ENCODE measurements around the gene AIFM2.
"Not testable (repeated sequence)": the region's sequence is repeated elsewhere in the genome, so short reads cannot be mapped to it uniquely, and the experiment has no call there.

Gene AIFM2

DNA sequence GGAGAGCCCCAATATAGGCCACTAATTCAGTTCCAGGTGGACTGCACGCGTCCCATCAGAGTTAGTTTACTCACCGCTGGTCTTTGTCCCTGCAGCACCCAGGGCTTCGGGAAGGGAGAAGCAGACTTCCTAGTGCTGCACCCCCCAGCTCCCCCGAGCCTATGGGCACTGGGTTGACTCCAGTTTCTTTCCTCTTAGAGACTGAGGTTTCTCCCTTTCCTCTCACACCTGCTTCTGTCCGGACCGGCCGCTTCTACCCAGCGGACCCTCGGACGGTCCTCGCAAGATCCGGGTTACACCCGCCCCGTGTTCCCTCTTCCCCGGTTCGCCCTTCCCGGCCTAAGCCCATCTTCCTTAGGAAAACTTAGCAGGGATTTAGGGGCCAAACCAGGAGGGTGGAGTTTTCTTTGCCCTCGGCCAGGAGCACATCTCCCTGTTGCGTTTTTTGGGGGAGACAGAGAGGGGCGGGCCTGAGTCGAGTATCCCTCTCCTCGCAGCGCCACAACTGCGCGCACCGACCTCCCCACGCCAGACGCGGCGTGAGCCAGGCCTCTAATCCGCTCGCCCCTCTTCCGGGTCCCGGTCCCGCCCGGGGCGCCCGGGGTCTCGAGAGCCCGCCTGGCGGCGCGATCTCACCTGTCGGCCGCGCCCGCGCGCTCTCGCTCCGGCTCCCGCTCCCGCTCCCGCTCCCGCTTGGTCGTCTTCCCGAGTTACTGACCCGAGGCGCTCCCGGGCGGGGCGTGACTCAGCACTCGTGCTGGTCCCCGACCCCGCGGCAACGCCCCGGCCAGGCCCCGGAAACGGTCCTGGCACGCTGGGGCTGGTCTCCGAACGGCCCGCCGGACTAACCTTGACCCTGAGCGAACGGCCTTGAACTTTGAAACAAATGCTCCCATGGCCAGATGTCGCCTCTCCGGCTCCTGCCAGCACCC is at the start of gene AIFM2:
TSS of gene AIFM2 (minus strand) at position 728 of the 932 bp plus-strand sequence. CDS start 8,741 bp downstream, outside the sequence.
- peak; percentile 69 for DNase-seq

- DNase-seq = not testable (repeated sequence)
Measured at GRCh38 chr10:70179209-70179608, 46.6 kb upstream of the AIFM2 start.

DNA sequence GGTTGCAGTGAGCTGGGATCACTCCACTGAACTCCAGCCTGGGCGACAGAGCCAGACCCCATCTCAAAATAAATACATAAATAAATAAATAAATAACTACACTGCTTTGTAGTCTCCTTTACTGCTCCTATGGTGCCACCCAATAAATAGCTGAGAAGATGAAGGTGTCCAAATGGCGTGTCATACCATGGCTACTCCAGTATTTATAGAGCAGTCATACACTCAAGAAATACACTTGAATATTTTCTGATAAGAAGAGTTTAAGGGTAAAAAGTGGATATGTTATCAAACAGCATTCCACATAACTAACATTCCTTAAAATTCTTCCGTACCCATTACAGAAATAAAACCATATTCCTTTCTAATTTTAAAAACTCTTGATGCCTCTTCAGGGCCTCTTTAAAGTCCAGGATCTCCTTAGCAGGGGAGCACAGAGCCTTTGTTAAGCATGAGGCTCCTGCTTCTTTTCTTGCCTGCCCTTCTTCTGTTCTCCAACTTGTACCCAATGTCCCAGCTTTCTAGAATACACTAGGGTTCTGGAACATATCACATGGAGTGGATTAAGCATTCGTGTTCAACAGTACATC is 45.6 kb upstream of the AIFM2 start:
- DNase-seq = no peak

- no peak for DNase-seq
Measured at GRCh38 chr10:70176441-70176840, 43.8 kb upstream of the AIFM2 start.

DNA sequence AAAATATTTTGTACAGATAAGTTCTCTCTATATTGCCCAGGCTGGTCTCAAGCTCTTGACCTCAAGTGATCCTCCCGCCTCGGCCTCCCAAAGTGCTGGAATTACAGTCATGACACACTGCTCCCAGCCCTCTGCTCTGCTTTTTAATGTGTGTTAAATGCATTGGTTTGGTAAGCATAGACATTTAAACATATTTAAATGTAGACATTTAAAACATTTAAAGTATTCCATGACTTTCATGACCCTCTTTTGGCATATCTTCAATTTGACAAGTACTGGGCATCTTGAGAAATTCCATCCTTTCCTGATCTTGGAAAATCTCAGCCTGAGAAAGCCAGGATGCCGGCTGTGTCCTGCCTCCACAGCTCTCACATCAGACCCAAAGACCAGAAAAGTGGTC is 42.9 kb upstream of the AIFM2 start:
- DNase-seq = no peak

- peak; percentile 64 for DNase-seq
Measured at GRCh38 chr10:70174058-70174741, 41.6 kb upstream of the AIFM2 start.

DNA sequence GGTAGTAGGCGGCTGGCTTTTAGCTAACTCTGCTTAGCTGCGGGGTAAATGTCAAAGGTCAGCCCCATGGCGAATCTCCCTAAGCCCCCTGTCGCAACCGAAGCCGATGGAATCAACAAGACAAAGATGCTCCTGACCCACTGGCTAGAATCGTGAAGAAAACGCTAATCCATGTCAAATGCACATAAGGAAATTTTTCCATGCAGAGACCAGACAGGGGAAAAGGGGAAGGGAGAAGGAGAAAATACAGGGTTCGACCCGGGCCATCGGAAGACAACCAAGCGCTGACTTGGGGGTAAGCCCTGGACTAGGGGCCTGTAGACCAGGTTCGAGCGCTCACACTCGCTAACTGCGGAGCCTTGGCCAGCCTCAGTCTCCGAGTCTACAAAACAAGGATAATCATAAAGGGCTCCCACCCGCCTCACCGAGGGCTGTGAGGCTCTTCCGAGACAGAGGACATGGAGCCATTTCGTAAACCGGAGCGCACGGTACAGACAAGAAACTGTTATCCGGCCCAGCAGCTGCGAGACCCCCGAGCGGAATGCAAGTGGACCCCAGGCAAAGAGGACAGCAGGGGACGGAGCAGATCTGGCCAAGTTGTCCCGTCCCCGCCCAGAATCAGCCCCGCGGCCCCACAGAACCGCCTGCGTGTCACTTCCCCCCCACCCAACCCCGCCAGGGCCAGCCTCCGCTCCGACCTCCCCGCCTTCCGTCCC is 37.2 kb upstream of the AIFM2 start:
- DNase-seq = no peak

- no peak for DNase-seq
Measured at GRCh38 chr10:70169011-70169410, 36.4 kb upstream of the AIFM2 start.

- DNase-seq = no peak
Measured at GRCh38 chr10:70167246-70167645, 34.6 kb upstream of the AIFM2 start.

GRCh38 chr10:70166394-70166793 is 33.8 kb upstream of the AIFM2 start:
- no peak for DNase-seq

DNA sequence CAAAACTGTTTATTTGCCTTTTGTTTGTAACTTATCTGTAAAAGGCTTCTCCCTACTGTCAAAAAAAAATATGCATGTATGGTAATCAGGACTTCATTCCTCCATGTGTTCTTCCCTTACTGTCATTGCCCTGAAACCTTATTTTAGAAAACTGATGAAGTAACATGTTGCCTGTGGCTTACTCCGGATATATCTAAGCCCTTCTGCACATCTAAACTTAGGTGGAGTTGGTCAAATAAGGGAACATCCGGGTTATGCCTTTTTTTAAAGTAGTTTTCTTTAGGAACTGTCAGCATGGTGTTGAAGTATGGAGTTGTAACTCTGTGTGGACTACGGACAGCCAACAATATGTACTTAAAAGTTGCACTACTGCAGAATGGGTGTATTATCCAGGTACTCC is 31.5 kb upstream of the AIFM2 start:
- no peak for DNase-seq

GRCh38 chr10:70163448-70163847 is 30.8 kb upstream of the AIFM2 start:
- no peak for DNase-seq

GRCh38 chr10:70162892-70163201 is 30.2 kb upstream of the AIFM2 start:
- DNase-seq = peak; percentile 80

- no peak for DNase-seq
Measured at GRCh38 chr10:70162151-70162891, 29.7 kb upstream of the AIFM2 start.

DNA sequence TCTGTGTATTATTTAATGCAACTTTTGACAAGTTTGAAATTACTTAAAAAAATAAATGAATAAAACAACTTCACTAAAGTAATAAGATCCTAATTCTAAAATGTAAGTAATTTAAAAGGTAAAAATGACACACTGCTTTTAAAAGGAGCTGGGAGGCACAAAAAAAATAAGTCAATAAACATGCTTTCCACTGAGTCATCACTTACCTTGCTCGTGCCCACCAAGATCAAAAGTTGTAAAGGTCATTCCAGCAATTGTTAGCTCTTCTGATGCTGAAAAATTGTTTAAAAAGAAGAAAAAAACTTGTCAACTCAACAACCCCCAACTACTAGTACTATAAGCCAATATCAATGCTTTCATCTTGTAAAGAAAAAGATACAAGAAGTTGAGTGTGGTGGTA is 28.2 kb upstream of the AIFM2 start:
- no peak for DNase-seq

DNA sequence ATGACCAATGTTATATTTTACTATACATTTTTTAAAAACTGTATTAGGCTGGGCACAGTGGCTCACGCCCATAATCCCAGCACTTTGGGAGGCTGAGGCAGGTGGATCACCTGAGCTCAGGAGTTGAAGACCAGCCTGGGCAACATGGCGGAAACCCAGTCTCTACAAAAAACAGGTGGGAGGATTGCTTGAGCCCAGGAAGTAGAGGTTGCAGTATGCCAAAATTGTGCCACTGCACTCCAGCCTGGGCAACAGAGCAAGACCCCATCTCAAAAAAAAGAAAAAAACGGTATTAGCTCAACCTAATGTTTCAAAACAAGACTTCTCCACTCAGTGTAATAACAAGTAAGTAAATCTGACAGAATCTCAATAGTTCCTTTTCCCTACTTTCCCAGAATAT is 26.7 kb upstream of the AIFM2 start:
- not testable (repeated sequence) for DNase-seq

DNA sequence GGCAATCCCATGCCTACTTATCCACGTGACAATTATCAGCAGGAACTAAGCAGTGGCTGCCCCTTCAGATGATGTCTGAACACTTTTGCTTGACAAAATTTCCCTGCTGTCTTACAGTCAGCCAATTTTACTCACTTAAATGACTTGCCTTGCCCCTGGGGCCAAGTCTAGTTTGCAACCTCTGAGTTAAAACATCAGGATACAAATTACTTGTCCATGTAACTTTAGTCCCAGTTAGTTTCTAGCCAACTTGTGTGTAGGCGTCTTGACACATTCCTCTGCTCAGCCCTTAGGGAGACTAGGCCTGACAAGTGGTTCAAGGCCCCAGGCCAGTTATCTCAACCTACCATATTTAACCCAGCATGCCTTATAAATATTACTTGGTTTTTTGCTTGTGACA is 25.5 kb upstream of the AIFM2 start:
- no peak for DNase-seq

- DNase-seq = no peak
Measured at GRCh38 chr10:70155255-70155838, 22.7 kb upstream of the AIFM2 start.

- DNase-seq = no peak
Measured at GRCh38 chr10:70148516-70148915, 15.9 kb upstream of the AIFM2 start.

DNA sequence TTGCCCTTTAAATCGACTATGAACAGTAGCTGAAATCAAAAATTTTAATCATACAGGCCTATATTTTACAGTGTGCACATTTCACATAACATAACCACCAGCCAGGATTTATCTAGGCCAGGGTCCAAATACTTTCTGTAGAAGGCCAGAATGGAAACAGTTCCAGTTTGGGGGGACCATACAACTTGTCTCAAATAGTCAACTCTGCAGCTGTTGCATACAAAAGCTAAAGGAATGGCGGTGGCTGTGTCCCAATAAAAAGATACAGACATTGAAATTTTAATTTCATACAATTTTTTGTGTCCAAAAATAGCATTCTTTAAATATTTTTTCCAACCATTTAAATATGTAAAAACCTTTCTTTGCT is 14.6 kb upstream of the AIFM2 start:
- DNase-seq = no peak

- DNase-seq = peak; percentile 96
Measured at GRCh38 chr10:70146489-70147258, 14.0 kb upstream of the AIFM2 start, which contains the start of gene TYSND1. Gene TYSND1 (minus strand): TSS chr10:70146700. CDS start chr10:70146586, 114 bp downstream.

Measured in activated effector memory CD4-positive, alpha-beta T cell treated with anti-CD3 and anti-CD28 coated beads, Interleukin-2, amount 50 U/mL, for 16 hours (primary cell).